Mesenchymal stem cell (in vitro differentiated cells and primary cell): ENCODE data around the gene NUP98.

Source experiments
- DNase-seq: peaks from one replicate; pipeline ENCODE4 v3.0.0-alpha.2; 2013
- H2AFZ ChIP-seq: one replicate; pipeline ENCODE4 v1.6.1; 2013; ENCODE audit warnings: low read depth, mild to moderate bottlenecking, control low read depth, inconsistent platforms, low read length, moderate library complexity
- H2AK5ac ChIP-seq: 2 replicates; pipeline ENCODE4 v1.6.1; 2013; ENCODE audit warnings: low read length, moderate library complexity, mild to moderate bottlenecking, inconsistent platforms; ENCODE audit not compliant: severe bottlenecking
- H2BK120ac ChIP-seq: one replicate; pipeline ENCODE4 v1.6.1; 2013; ENCODE audit warnings: low read depth, mild to moderate bottlenecking, inconsistent platforms, low read length, moderate library complexity
- H2BK12ac ChIP-seq, 2 experiments: one replicate each; pipeline ENCODE4 v1.6.1; 2013; ENCODE audit warnings: inconsistent platforms in 2 of 2, low read length in 2 of 2, mild to moderate bottlenecking in 2 of 2, moderate library complexity in 2 of 2, control low read depth in 1 of 2
- H2BK15ac ChIP-seq: one replicate; pipeline ENCODE4 v1.6.1; 2013; ENCODE audit warnings: mild to moderate bottlenecking, low read depth, inconsistent platforms; ENCODE audit not compliant: poor library complexity, severe bottlenecking
- H2BK5ac ChIP-seq: 2 replicates; pipeline ENCODE4 v1.6.1; 2013; ENCODE audit warnings: low read depth, mild to moderate bottlenecking, low read length, control low read depth, inconsistent platforms; ENCODE audit not compliant: poor library complexity, severe bottlenecking
- H3K14ac ChIP-seq, 2 experiments: one replicate each; pipeline ENCODE4 v1.6.1; 2013; ENCODE audit warnings: inconsistent platforms in 2 of 2, low read length in 2 of 2, control low read depth in 1 of 2, mild to moderate bottlenecking in 1 of 2, moderate library complexity in 1 of 2
- H3K18ac ChIP-seq, 2 experiments: one replicate each; pipeline ENCODE4 v1.6.1; 2013; ENCODE audit warnings: inconsistent platforms in 2 of 2, low read length in 2 of 2, control low read depth in 1 of 2, low read depth in 1 of 2, mild to moderate bottlenecking in 1 of 2
- H3K23ac ChIP-seq, 2 experiments: one replicate each; pipeline ENCODE4 v1.6.1; 2013; ENCODE audit warnings: inconsistent platforms in 2 of 2, low read length in 2 of 2, mild to moderate bottlenecking in 2 of 2, moderate library complexity in 2 of 2, control low read depth in 1 of 2
- H3K27ac ChIP-seq: 2 replicates; pipeline ENCODE4 v1.5.1; 2013; ENCODE audit warnings: mild to moderate bottlenecking, moderate library complexity, low read length, control low read depth, inconsistent platforms; ENCODE audit not compliant: poor library complexity, severe bottlenecking
- H3K27me3 ChIP-seq, 2 experiments: 2 replicates each; pipeline versions ENCODE4 v1.6.1 to v1.7.0; 2013; ENCODE audit warnings: low read length in 2 of 2, mild to moderate bottlenecking in 2 of 2, moderate library complexity in 2 of 2, control low read depth in 1 of 2, inconsistent platforms in 1 of 2; ENCODE audit not compliant: control insufficient read depth in 1 of 2, insufficient read depth in 1 of 2
- H3K36me3 ChIP-seq, 2 experiments: 2 replicates each; pipeline versions ENCODE4 v1.6.1 to v1.7.0; 2013; ENCODE audit warnings: low read length in 2 of 2, control low read depth in 1 of 2, inconsistent platforms in 1 of 2, low read depth in 1 of 2, mild to moderate bottlenecking in 1 of 2; ENCODE audit not compliant: insufficient read depth in 2 of 2, control insufficient read depth in 1 of 2
- H3K4ac ChIP-seq, 2 experiments: one replicate each; pipeline ENCODE4 v1.6.1; 2013; ENCODE audit warnings: inconsistent platforms in 2 of 2, low read length in 2 of 2, mild to moderate bottlenecking in 2 of 2, moderate library complexity in 2 of 2, control low read depth in 1 of 2, low read depth in 1 of 2
- H3K4me1 ChIP-seq: 2 replicates; pipeline ENCODE4 v1.6.1; 2013; ENCODE audit warnings: low read depth, low read length, control low read depth; ENCODE audit not compliant: control insufficient read depth, insufficient read depth
- H3K4me2 ChIP-seq: 2 replicates; pipeline ENCODE4 v1.6.1; 2013; ENCODE audit warnings: low read length, mild to moderate bottlenecking, inconsistent platforms; ENCODE audit not compliant: poor library complexity, severe bottlenecking
- H3K4me3 ChIP-seq, 2 experiments: 2 replicates each; pipeline versions ENCODE4 v1.5.1 to v1.7.0; 2013; ENCODE audit warnings: low read length in 2 of 2, mild to moderate bottlenecking in 2 of 2, control low read depth in 1 of 2, low read depth in 1 of 2; ENCODE audit not compliant: insufficient read depth in 1 of 2
- H3K79me1 ChIP-seq: replicated peaks from 2 replicates; pipeline ENCODE4 v1.6.1; 2013; ENCODE audit warnings: mild to moderate bottlenecking, control low read depth, low read length, inconsistent platforms; ENCODE audit not compliant: poor library complexity, severe bottlenecking
- H3K9ac ChIP-seq: 2 replicates; pipeline ENCODE4 v1.7.0; 2013; ENCODE audit warnings: mild to moderate bottlenecking, low read length, moderate library complexity
- H3K9me3 ChIP-seq: 2 replicates; pipeline ENCODE4 v1.7.0; 2013; ENCODE audit warnings: mild to moderate bottlenecking, low read length; ENCODE audit not compliant: control insufficient read depth
- H4K8ac ChIP-seq: one replicate; pipeline ENCODE4 v1.6.1; 2013; ENCODE audit warnings: inconsistent platforms, mild to moderate bottlenecking, low read length, moderate library complexity
- H4K91ac ChIP-seq: one replicate; pipeline ENCODE4 v1.6.1; 2013; ENCODE audit warnings: mild to moderate bottlenecking, low read length, inconsistent platforms
- WGBS: methylation state at CpG from one replicate; pipeline ENCODE4 v1.1.7; 2013; ENCODE audit warnings: mixed read lengths; 5-methylcytosine and 5-hydroxymethylcytosine counted together

Gene NUP98

DNA sequence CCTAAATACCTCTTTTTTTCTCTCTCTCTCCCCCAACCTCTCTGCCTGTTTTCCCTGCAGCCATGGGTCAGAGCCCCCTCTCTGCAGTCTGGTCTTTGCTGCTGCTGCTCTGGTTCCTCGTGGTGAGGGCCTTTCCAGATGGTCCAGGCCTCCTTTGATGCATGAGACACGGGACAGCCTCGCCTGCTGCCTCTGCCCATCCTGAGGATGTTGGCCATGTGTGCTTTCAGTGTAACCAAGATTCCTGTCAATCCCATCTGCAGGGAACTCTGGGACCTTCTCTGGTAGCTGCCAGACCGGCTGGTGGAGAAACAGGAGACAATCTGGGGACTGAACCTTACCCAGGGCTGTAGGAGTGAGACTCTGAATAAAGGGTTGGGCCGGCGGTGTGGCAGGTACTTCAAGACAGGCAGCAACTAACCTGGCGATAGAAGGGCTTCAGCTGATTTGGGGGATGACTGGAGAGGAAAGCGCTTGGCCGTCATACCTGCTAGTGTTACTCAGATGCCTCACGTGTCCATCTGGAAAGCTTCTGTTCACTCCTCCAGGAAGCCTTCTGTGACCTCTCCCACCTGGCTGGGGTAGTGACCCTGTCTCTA lies 133.2 kb downstream of the NUP98 start:
- no peak overlapping the region for H2BK15ac ChIP-seq
- no peaks in the 10 kb centered on the region for H3K9me3 ChIP-seq
- H2AK5ac ChIP-seq: no peak overlapping the region
- H3K36me3 ChIP-seq: peaks cover 47 to 50% of the 10 kb centered on the region in 2 experiments
- H2AFZ ChIP-seq: no peak overlapping the region
- WGBS: 96% methylated on average over 10 of the region's 10 CpGs
- no peak overlapping the region for H4K8ac ChIP-seq
- H3K4me1 ChIP-seq: peaks cover 3% of the 10 kb centered on the region
- no peak for DNase-seq
- H2BK12ac ChIP-seq: no peak overlapping the region
- no peak overlapping the region for H3K4me3 ChIP-seq
- no peak overlapping the region for H3K4ac ChIP-seq
- H3K4me2 ChIP-seq: no peak overlapping the region
- peaks cover 2% of the 10 kb centered on the region in 2 experiments for H3K27me3 ChIP-seq
- H3K14ac ChIP-seq: no peak overlapping the region
- H2BK5ac ChIP-seq: no peak overlapping the region
- H2BK120ac ChIP-seq: no peak overlapping the region
- H3K79me1 ChIP-seq: no peaks in the 10 kb centered on the region
- no peak overlapping the region for H3K27ac ChIP-seq
- H3K9ac ChIP-seq: no peak overlapping the region
- H4K91ac ChIP-seq: no peak overlapping the region
- H3K18ac ChIP-seq: no peak overlapping the region
- H3K23ac ChIP-seq: no peak overlapping the region

DNA sequence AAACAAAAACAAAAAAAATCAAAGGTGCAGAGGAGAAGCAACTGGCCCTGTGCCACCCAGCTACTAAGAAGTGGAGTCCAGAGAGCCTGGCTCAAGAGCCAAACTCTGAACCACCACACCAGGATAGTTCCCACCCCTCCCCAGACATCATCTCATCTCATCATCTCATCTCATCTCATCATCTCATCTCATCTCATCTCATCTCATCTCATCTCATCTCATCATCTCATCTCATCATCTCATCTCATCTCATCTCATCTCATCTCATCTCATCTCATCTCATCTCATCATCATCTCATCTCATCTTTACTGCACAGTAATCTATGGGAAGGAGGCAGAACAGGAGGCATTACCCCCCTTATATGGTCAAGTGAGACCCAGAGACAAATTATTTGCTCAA lies 134.5 kb downstream of the NUP98 start:
- Histone ChIP-seq H2BK15ac (no peak overlapping the region), H2BK12ac (no peak overlapping the region), H3K36me3 (peaks cover 38 to 43% of the 10 kb centered on the region in 2 experiments), H3K79me1 (no peaks in the 10 kb centered on the region), H3K27me3 (peaks cover 8 to 11% of the 10 kb centered on the region in 2 experiments), H2BK120ac (no peak overlapping the region), H2AFZ (no peak overlapping the region), H3K4me3 (no peak overlapping the region), H3K4me1 (peaks cover 3% of the 10 kb centered on the region), H3K18ac (no peak overlapping the region), H3K4me2 (no peak overlapping the region), H3K14ac (no peak overlapping the region), H2BK5ac (no peak overlapping the region), H4K8ac (no peak overlapping the region), H3K9me3 (no peaks in the 10 kb centered on the region), H4K91ac (no peak overlapping the region), H3K23ac (no peak overlapping the region), H3K9ac (no peak overlapping the region), H3K27ac (no peak overlapping the region), H3K4ac (no peak overlapping the region), H2AK5ac (no peak overlapping the region)
- no peak for DNase-seq

DNA sequence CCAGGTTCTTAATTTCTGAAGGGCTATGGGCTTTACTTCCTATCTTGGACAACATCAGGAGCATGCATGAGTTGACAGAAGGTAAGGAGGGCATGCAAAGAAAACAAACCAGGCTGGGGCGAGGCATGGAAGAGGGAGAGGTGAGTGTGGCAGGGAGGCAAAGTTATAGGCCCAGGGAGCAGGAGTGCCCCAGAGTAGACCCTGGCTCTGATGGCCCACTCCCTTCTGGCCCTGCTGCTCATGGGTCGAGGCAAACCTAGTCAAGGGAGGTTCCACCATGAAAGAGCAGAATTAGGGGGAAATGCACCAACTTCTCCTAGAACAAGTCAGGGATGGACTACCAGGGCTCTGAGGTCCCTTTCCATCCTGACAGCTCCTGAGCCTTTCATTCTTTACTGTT lies 136.4 kb downstream of the NUP98 start:
- no peak overlapping the region for H3K9ac ChIP-seq

DNA sequence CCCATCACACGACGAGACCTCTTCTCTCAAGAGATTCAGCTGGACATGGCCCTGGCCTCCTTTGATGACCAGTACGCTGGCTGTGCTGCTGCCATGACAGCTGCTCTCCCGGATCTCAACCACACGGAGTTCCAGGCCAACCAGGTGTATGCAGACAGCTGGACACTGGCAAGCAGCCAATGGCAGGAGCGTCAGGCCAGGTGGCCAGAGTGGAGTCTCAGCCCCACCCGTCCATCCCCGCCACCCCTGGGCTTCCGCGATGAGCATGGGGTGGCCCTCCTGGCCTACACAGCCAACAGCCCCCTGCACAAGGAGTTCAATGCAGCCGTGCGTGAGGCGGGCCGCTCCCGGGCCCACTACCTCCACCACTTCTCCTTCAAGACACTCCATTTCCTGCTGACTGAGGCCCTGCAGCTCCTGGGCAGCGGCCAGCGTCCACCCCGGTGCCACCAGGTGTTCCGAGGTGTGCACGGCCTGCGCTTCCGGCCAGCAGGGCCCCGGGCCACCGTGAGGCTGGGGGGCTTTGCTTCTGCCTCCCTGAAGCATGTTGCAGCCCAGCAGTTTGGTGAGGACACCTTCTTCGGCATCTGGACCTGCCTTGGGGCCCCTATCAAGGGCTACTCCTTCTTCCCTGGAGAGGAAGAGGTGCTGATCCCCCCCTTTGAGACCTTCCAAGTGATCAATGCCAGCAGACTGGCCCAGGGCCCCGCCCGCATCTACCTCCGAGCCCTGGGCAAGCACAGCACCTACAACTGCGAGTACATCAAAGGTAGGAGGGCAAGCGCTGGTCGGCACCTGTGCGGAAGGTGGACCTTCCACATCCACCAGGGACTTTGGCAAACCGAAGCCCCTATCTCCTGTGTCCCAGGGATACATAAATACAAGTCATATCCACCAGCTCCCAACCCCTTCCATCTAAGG lies 137.5 kb downstream of the NUP98 start:
- Histone ChIP-seq H3K4ac (no peak overlapping the region), H3K4me1 (no peaks in the 10 kb centered on the region), H3K4me2 (no peak overlapping the region), H2BK120ac (no peak overlapping the region), H2AK5ac (no peak overlapping the region), H4K91ac (no peak overlapping the region), H2BK5ac (no peak overlapping the region), H2BK15ac (no peak overlapping the region), H3K79me1 (no peaks in the 10 kb centered on the region), H3K36me3 (peaks cover 12 to 14% of the 10 kb centered on the region in 2 experiments), H3K4me3 (no peak overlapping the region), H3K27ac (no peak overlapping the region), H3K14ac (no peak overlapping the region), H2AFZ (no peak overlapping the region), H3K18ac (no peak overlapping the region), H2BK12ac (no peak overlapping the region), H3K9ac (no peak overlapping the region), H3K23ac (no peak overlapping the region), H4K8ac (no peak overlapping the region), H3K27me3 (peaks cover 20 to 21% of the 10 kb centered on the region in 2 experiments), H3K9me3 (no peaks in the 10 kb centered on the region)
- WGBS: 93% methylated on average over 33 of the region's 33 CpGs
- no peak for DNase-seq

More for the DNA sequence above, 136.4 kb downstream of the NUP98 start:
- no peak overlapping the region for H3K4me2 ChIP-seq
- 95% methylated on average over 2 of the region's 2 CpGs for WGBS
- no peak overlapping the region for H3K18ac ChIP-seq
- H4K8ac ChIP-seq: no peak overlapping the region
- no peak overlapping the region for H3K4ac ChIP-seq
- no peak overlapping the region for H3K27ac ChIP-seq
- no peaks in the 10 kb centered on the region for H3K79me1 ChIP-seq
- no peak overlapping the region for H2AFZ ChIP-seq
- H2BK5ac ChIP-seq: no peak overlapping the region
- H2BK15ac ChIP-seq: no peak overlapping the region
- no peak overlapping the region for H2BK120ac ChIP-seq
- H2AK5ac ChIP-seq: no peak overlapping the region
- DNase-seq: no peak
- no peaks in the 10 kb centered on the region for H3K4me1 ChIP-seq
- H4K91ac ChIP-seq: peak overlapping the region; percentile 27
- H2BK12ac ChIP-seq: no peak overlapping the region
- no peak overlapping the region for H3K4me3 ChIP-seq
- H3K27me3 ChIP-seq: peaks cover 11% of the 10 kb centered on the region in 2 experiments
- no peak overlapping the region for H3K14ac ChIP-seq
- H3K23ac ChIP-seq: no peak overlapping the region
- H3K36me3 ChIP-seq: peaks cover 23 to 24% of the 10 kb centered on the region in 2 experiments
- no peaks in the 10 kb centered on the region for H3K9me3 ChIP-seq
